Esophagus squamous epithelium (tissue), 4 donors: ENCODE results near the gene SPDEF.

Experiments used
- POLR2A ChIP-seq, 4 donors: fragments of 450-650 bp; IDR thresholded peaks; one replicate each; pipeline ENCODE4 v1.6.1; 2017; ENCODE audit warnings: antibody characterized with exemption in 4 of 4, mild to moderate bottlenecking in 4 of 4, moderate library complexity in 3 of 4
- TF ChIP-seq, protein P1 (sequence below), 6 experiments: fragments of 450-650 bp in 4 of 6; fragments of 200-600 bp in 2 of 6; sonication (generic) in 2 of 6; IDR thresholded peaks; one replicate each; pipeline ENCODE4 v1.5.1; 2016 to 2019; ENCODE audit warnings: antibody characterized with exemption in 6 of 6, mild to moderate bottlenecking in 4 of 6, moderate library complexity in 4 of 6

DNA sequence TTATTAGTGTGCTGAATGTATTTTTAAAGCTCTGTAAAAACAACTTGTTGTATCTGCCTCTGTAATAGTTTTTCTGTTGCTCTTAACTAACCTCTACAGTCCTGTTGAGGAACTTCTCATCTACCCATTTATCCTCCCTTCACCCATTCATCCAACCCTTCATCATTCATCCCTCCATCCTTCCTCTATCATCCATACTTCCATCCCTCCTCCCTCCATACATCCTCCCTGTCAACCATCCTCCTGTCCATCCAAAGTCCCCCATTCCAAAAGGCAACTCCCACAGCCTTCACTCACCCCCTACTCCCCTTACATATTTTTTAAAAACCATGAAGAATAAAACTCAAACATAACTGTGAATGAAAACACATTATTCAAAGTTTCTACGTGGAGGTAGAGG, 40.7 kb upstream of the SPDEF start:
- TF ChIP-seq, protein P1, sequence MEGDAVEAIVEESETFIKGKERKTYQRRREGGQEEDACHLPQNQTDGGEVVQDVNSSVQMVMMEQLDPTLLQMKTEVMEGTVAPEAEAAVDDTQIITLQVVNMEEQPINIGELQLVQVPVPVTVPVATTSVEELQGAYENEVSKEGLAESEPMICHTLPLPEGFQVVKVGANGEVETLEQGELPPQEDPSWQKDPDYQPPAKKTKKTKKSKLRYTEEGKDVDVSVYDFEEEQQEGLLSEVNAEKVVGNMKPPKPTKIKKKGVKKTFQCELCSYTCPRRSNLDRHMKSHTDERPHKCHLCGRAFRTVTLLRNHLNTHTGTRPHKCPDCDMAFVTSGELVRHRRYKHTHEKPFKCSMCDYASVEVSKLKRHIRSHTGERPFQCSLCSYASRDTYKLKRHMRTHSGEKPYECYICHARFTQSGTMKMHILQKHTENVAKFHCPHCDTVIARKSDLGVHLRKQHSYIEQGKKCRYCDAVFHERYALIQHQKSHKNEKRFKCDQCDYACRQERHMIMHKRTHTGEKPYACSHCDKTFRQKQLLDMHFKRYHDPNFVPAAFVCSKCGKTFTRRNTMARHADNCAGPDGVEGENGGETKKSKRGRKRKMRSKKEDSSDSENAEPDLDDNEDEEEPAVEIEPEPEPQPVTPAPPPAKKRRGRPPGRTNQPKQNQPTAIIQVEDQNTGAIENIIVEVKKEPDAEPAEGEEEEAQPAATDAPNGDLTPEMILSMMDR (IDR thresholded peaks at IDR 0.05): no peak
- TF ChIP-seq POLR2A (IDR thresholded peaks at IDR 0.05): no peak
